ENCODE measurements around the gene ULK4. TPM values are rescaled to one million over a fixed set of nuclear protein-coding genes. Genes with fewer than 3 reads are reported as not detected.
"Not testable (repeated sequence)": the region's sequence is repeated elsewhere in the genome, so short reads cannot be mapped to it uniquely, and the experiment has no call there.

ULK4 gene
- total RNA-seq, 1 donor, result 23.2 TPM

GRCh38 chr3:41592753-41593510 is 369.0 kb downstream of the ULK4 start:
- no peak for DNase-seq (ENCODE audit: low read depth in 2 of 3, low spot score in 2 of 3)

- DNase-seq (ENCODE audit: low read depth in 2 of 3, low spot score in 2 of 3), result no peak
Observed at GRCh38 chr3:41583014-41583413, 378.9 kb downstream of the ULK4 start.

GRCh38 chr3:41581700-41582099 is 380.2 kb downstream of the ULK4 start:
- DNase-seq (ENCODE audit: low read depth in 2 of 3, low spot score in 2 of 3), result no peak

- DNase-seq (ENCODE audit: low read depth in 2 of 3, low spot score in 2 of 3), result no peak
Observed at GRCh38 chr3:41580274-41580959, 381.5 kb downstream of the ULK4 start.

- DNase-seq (ENCODE audit: low read depth in 2 of 3, low spot score in 2 of 3), result no peak
Observed at GRCh38 chr3:41579861-41580260, 382.0 kb downstream of the ULK4 start.

GRCh38 chr3:41578798-41579197 is 383.1 kb downstream of the ULK4 start:
- no peak for DNase-seq (ENCODE audit: low read depth in 2 of 3, low spot score in 2 of 3)

GRCh38 chr3:41575724-41576123 is 386.2 kb downstream of the ULK4 start:
- no peak for DNase-seq (ENCODE audit: low read depth in 2 of 3, low spot score in 2 of 3)

GRCh38 chr3:41574900-41575299 is 387.0 kb downstream of the ULK4 start:
- peak in 1 of 3 donors; percentile 5 for DNase-seq (ENCODE audit: low read depth in 2 of 3, low spot score in 2 of 3)

- no peak for DNase-seq (ENCODE audit: low read depth in 2 of 3, low spot score in 2 of 3)
Observed at GRCh38 chr3:41573591-41573990, 388.3 kb downstream of the ULK4 start.

GRCh38 chr3:41572092-41572491 is 389.8 kb downstream of the ULK4 start:
- DNase-seq (ENCODE audit: low read depth in 2 of 3, low spot score in 2 of 3), result no peak

GRCh38 chr3:41569632-41570305 is 392.1 kb downstream of the ULK4 start:
- no peak for DNase-seq (ENCODE audit: low read depth in 2 of 3, low spot score in 2 of 3)

- DNase-seq (ENCODE audit: low read depth in 2 of 3, low spot score in 2 of 3), result no peak
Observed at GRCh38 chr3:41565948-41566514, 395.9 kb downstream of the ULK4 start.

- no peak for DNase-seq (ENCODE audit: low read depth in 2 of 3, low spot score in 2 of 3)
Observed at GRCh38 chr3:41565003-41565402, 396.9 kb downstream of the ULK4 start.

- not testable (repeated sequence) for DNase-seq (ENCODE audit: low read depth in 2 of 3, low spot score in 2 of 3)
Observed at GRCh38 chr3:41556245-41556644, 405.7 kb downstream of the ULK4 start.

GRCh38 chr3:41532976-41533375 is 428.9 kb downstream of the ULK4 start:
- DNase-seq (ENCODE audit: low read depth in 2 of 3, low spot score in 2 of 3), result no peak

GRCh38 chr3:41526995-41527573 is 434.8 kb downstream of the ULK4 start:
- DNase-seq (ENCODE audit: low read depth in 2 of 3, low spot score in 2 of 3), result no peak

- DNase-seq (ENCODE audit: low read depth in 2 of 3, low spot score in 2 of 3), result no peak
Observed at GRCh38 chr3:41525303-41526064, 436.4 kb downstream of the ULK4 start.

GRCh38 chr3:41523897-41524296 is 438.0 kb downstream of the ULK4 start:
- DNase-seq (ENCODE audit: low read depth in 2 of 3, low spot score in 2 of 3), result no peak

- peak in 1 of 3 donors; percentile 2 for DNase-seq (ENCODE audit: low read depth in 2 of 3, low spot score in 2 of 3)
Observed at GRCh38 chr3:41522612-41523011, 439.3 kb downstream of the ULK4 start.

GRCh38 chr3:41521010-41521655 is 440.8 kb downstream of the ULK4 start:
- DNase-seq (ENCODE audit: low read depth in 2 of 3, low spot score in 2 of 3), result no peak

Measured in hematopoietic multipotent progenitor cell (in vitro differentiated cells).